GM13977 (cell line): Measurements from ENCODE around the gene CHST3.

ENCODE experiments used
- DNase-seq: peaks from one replicate; pipeline ENCODE4 v3.0.0; 2012; ENCODE audit warnings: low spot score
- CTCF ChIP-seq: IDR thresholded peaks from 2 replicates; pipeline ENCODE4 v1.5.1; 2012; ENCODE audit warnings: mild to moderate bottlenecking, control low read depth; ENCODE audit not compliant: insufficient read depth; ENCODE audit errors: extremely low read depth, missing control alignments
- in situ Hi-C: fragments of 300-500 bp; cut with MboI; formaldehyde crosslinking; loops from one replicate; pipeline ENCODE4 v1.12.0; 2022; ENCODE audit warnings: low sequenced_read_pairs, low pct_unique_long_range_greater_than_20kb, mixed read lengths, inconsistent platforms; ENCODE audit not compliant: unreplicated experiment

CHST3 gene

GRCh38 chr10:71938211-71938610, 26.0 kb upstream of the CHST3 start:
- DNase-seq = no peak
- in situ Hi-C loops = loop anchor here (25.0 kb wide), 1 partner anchor 399 kb away; no protein-coding TSS in a partner anchor
- TF ChIP-seq CTCF = no peak

- in situ Hi-C loops = loop anchor here (25.0 kb wide), 1 partner anchor 398 kb away; no protein-coding TSS in a partner anchor
- no peak for TF ChIP-seq CTCF
- DNase-seq = no peak
Measured at GRCh38 chr10:71939304-71939703, 24.9 kb upstream of the CHST3 start.

- in situ Hi-C loops = loop anchor here (25.0 kb wide), 1 partner anchor 397 kb away; no protein-coding TSS in a partner anchor
- TF ChIP-seq CTCF = no peak
- no peak for DNase-seq
Measured at GRCh38 chr10:71939861-71940474, 24.2 kb upstream of the CHST3 start.

- in situ Hi-C loops = loop anchor here (25.0 kb wide), 1 partner anchor 397 kb away; no protein-coding TSS in a partner anchor
- no peak for DNase-seq
Measured at GRCh38 chr10:71940752-71941151, 23.4 kb upstream of the CHST3 start.

GRCh38 chr10:71941318-71941717, 22.9 kb upstream of the CHST3 start:
- no peak for DNase-seq
- TF ChIP-seq CTCF = no peak
- in situ Hi-C loops = loop anchor here (25.0 kb wide), 1 partner anchor 396 kb away; no protein-coding TSS in a partner anchor

More at GRCh38 chr10:71940752-71941151, 23.4 kb upstream of the CHST3 start:
- no peak for TF ChIP-seq CTCF

GRCh38 chr10:71945819-71946474, 18.2 kb upstream of the CHST3 start:
- in situ Hi-C loops = loop anchor here (25.0 kb wide), 1 partner anchor 391 kb away; no protein-coding TSS in a partner anchor
- DNase-seq = no peak
- TF ChIP-seq CTCF = no peak
